ENCODE data around the gene DOCK2. TPM values are rescaled to one million over a fixed set of nuclear protein-coding genes. Genes with fewer than 3 reads are reported as not detected.
"Not testable (repeated sequence)": the region's sequence is repeated elsewhere in the genome, so short reads cannot be mapped to it uniquely, and the experiment has no call there.

Gene DOCK2
- polyA plus RNA-seq, 3 donors, result 2.6 to 3.6 (median 2.6) TPM

GRCh38 chr5:169798906-169799660 is 162.0 kb downstream of the DOCK2 start:
- no peak for DNase-seq (ENCODE audit: extremely low read depth in 1 of 11, low read depth in 9 of 11, low spot score in 4 of 11)

- DNase-seq (ENCODE audit: extremely low read depth in 1 of 11, low read depth in 9 of 11, low spot score in 4 of 11), result no peak
Measured at GRCh38 chr5:169801324-169801777, 164.3 kb downstream of the DOCK2 start.

- no peak for DNase-seq (ENCODE audit: extremely low read depth in 1 of 11, low read depth in 9 of 11, low spot score in 4 of 11)
Measured at GRCh38 chr5:169801781-169802180, 164.7 kb downstream of the DOCK2 start.

- no peak for DNase-seq (ENCODE audit: extremely low read depth in 1 of 11, low read depth in 9 of 11, low spot score in 4 of 11)
Measured at GRCh38 chr5:169803077-169803981, 166.3 kb downstream of the DOCK2 start.

GRCh38 chr5:169804861-169805260 is 167.8 kb downstream of the DOCK2 start:
- DNase-seq (ENCODE audit: extremely low read depth in 1 of 11, low read depth in 9 of 11, low spot score in 4 of 11), result no peak

GRCh38 chr5:169805527-169805934 is 168.5 kb downstream of the DOCK2 start:
- no peak for DNase-seq (ENCODE audit: extremely low read depth in 1 of 11, low read depth in 9 of 11, low spot score in 4 of 11)

- DNase-seq (ENCODE audit: extremely low read depth in 1 of 11, low read depth in 9 of 11, low spot score in 4 of 11), result no peak
Measured at GRCh38 chr5:169805937-169806700, 169.0 kb downstream of the DOCK2 start.

- no peak for DNase-seq (ENCODE audit: extremely low read depth in 1 of 11, low read depth in 9 of 11, low spot score in 4 of 11)
Measured at GRCh38 chr5:169808118-169808581, 171.1 kb downstream of the DOCK2 start.

- DNase-seq (ENCODE audit: extremely low read depth in 1 of 11, low read depth in 9 of 11, low spot score in 4 of 11), result not testable (repeated sequence)
Measured at GRCh38 chr5:169808880-169809279, 171.8 kb downstream of the DOCK2 start.

GRCh38 chr5:169809281-169809680 is 172.2 kb downstream of the DOCK2 start:
- no peak for DNase-seq (ENCODE audit: extremely low read depth in 1 of 11, low read depth in 9 of 11, low spot score in 4 of 11)

- no peak for DNase-seq (ENCODE audit: extremely low read depth in 1 of 11, low read depth in 9 of 11, low spot score in 4 of 11)
Measured at GRCh38 chr5:169810524-169810923, 173.4 kb downstream of the DOCK2 start.

- DNase-seq (ENCODE audit: extremely low read depth in 1 of 11, low read depth in 9 of 11, low spot score in 4 of 11), result no peak
Measured at GRCh38 chr5:169811023-169811422, 173.9 kb downstream of the DOCK2 start.

- no peak for DNase-seq (ENCODE audit: extremely low read depth in 1 of 11, low read depth in 9 of 11, low spot score in 4 of 11)
Measured at GRCh38 chr5:169811680-169812079, 174.6 kb downstream of the DOCK2 start.

GRCh38 chr5:169812786-169813185 is 175.7 kb downstream of the DOCK2 start:
- DNase-seq (ENCODE audit: extremely low read depth in 1 of 11, low read depth in 9 of 11, low spot score in 4 of 11), result no peak

- DNase-seq (ENCODE audit: extremely low read depth in 1 of 11, low read depth in 9 of 11, low spot score in 4 of 11), result no peak
Measured at GRCh38 chr5:169814045-169814444, 177.0 kb downstream of the DOCK2 start.

GRCh38 chr5:169814522-169814921 is 177.4 kb downstream of the DOCK2 start:
- DNase-seq (ENCODE audit: extremely low read depth in 1 of 11, low read depth in 9 of 11, low spot score in 4 of 11), result no peak

- no peak for DNase-seq (ENCODE audit: extremely low read depth in 1 of 11, low read depth in 9 of 11, low spot score in 4 of 11)
Measured at GRCh38 chr5:169817031-169817430, 180.0 kb downstream of the DOCK2 start.

GRCh38 chr5:169826618-169827017 is 189.5 kb downstream of the DOCK2 start:
- no peak for DNase-seq (ENCODE audit: extremely low read depth in 1 of 11, low read depth in 9 of 11, low spot score in 4 of 11)

- no peak for DNase-seq (ENCODE audit: extremely low read depth in 1 of 11, low read depth in 9 of 11, low spot score in 4 of 11)
Measured at GRCh38 chr5:169827769-169828168, 190.7 kb downstream of the DOCK2 start.
